NT2/D1 (cell line): ENCODE results near the gene ASPSCR1.

Experiments used
- SUZ12 ChIP-seq: IDR thresholded peaks from 2 replicates; pipeline ENCODE4 v1.6.1; 2011; ENCODE audit not compliant: insufficient read length, insufficient read depth; ENCODE audit errors: extremely low read depth
- YY1 ChIP-seq: IDR thresholded peaks from 2 replicates; pipeline ENCODE4 v1.6.1; 2011; ENCODE audit not compliant: insufficient read length, insufficient read depth
- ZNF274 ChIP-seq: IDR thresholded peaks from 2 replicates; pipeline ENCODE4 v1.6.1; 2011; ENCODE audit warnings: mild to moderate bottlenecking, low read depth, low read length

DNA sequence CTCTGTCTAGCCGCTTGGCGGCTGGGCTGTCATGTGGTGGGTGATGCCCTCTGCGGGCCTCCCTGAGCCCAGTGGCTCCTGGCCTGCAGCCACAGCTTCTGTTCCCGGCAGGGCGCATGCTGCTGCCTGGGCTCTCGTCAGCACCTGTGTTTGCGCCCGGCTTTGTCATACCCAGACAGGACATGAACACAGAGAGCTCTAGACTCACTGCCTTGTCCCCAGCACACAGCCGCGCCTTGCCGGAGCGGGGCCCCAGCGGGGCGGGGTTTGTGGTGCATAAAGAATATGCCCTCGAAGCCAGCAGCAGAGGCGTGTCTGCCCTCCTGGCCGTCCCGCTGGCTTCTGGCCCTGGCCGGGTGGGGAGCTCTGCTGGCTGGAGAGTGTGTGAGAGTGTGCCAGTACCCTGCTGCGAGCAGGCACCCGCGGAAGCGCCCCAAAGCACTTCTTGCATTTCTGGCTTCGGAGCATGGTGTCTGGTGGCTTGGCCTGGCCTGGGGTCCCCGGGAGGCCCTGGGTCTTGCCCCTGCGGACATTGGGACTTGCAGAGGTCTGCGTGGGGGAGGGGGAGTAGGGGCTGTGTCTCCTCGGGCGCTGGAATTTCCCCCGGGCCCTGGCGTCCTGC is 14.4 kb downstream of the ASPSCR1 start:
- TF ChIP-seq ZNF274 = no peak
- TF ChIP-seq YY1 = no peak
- no peak for TF ChIP-seq SUZ12
